K562 (cell line): ENCODE data around the gene AAGAB. TPM values are rescaled to one million over a fixed set of nuclear protein-coding genes. Genes with fewer than 3 reads are reported as not detected.
A peak's percentile ranks its signal among the peaks of the same experiment; 100 is the strongest.

Source experiments
- ATF7 ChIP-seq: fragments of 450-650 bp; IDR thresholded peaks from 2 replicates; pipeline ENCODE4 v1.7.1; 2014; ENCODE audit warnings: mild to moderate bottlenecking, moderate library complexity
- BDP1 ChIP-seq: IDR thresholded peaks from 3 replicates; pipeline ENCODE4 v1.6.1; 2011; ENCODE audit not compliant: insufficient read length, insufficient read depth
- BRF1 ChIP-seq: IDR thresholded peaks from 3 replicates; pipeline ENCODE4 v1.6.1; 2011; ENCODE audit warnings: borderline replicate concordance, mild to moderate bottlenecking; ENCODE audit not compliant: insufficient read length; ENCODE audit errors: extremely low read depth
- CSDE1 ChIP-seq, 2 experiments: fragments of 450-650 bp; IDR thresholded peaks; 2 replicates each; pipeline ENCODE4 v1.6.1; 2016; ENCODE audit warnings: mild to moderate bottlenecking in 1 of 2
- E2F1 ChIP-seq: sonication (generic); formaldehyde crosslinking; IDR thresholded peaks from 2 replicates; pipeline ENCODE4 v1.8.1; 2023; ENCODE audit warnings: mild to moderate bottlenecking, missing genetic modification reagents, moderate library complexity
- ELF1 ChIP-seq: fragments of 200-800 bp; sonication (Bioruptor generic); IDR thresholded peaks from 2 replicates; pipeline ENCODE4 v1.6.1; 2016; ENCODE audit warnings: missing genetic modification characterization, missing compliant biosample characterization
- EZH2 ChIP-seq: IDR thresholded peaks from 2 replicates; pipeline ENCODE4 v1.6.1; 2012; ENCODE audit warnings: low read depth, mild to moderate bottlenecking, inconsistent platforms, low read length, borderline replicate concordance
- FOXJ2 ChIP-seq: fragments of 200-800 bp; sonication (Bioruptor generic); IDR thresholded peaks from 2 replicates; pipeline ENCODE4 v1.6.1; 2016; ENCODE audit warnings: missing genetic modification characterization, missing compliant biosample characterization
- GATA2 ChIP-seq: sonication (generic); formaldehyde crosslinking; IDR thresholded peaks from 2 replicates; pipeline ENCODE4 v1.4.0; 2020; ENCODE audit warnings: mild to moderate bottlenecking, missing genetic modification reagents
- KAT2B ChIP-seq: IDR thresholded peaks from one replicate; pipeline ENCODE4 v1.6.1; 2012; ENCODE audit warnings: low read depth, mild to moderate bottlenecking, control low read depth, inconsistent platforms, low read length, moderate library complexity
- LCOR ChIP-seq: sonication (generic); formaldehyde crosslinking; IDR thresholded peaks from 2 replicates; pipeline ENCODE4 v1.8.0; 2022; ENCODE audit warnings: mild to moderate bottlenecking, missing genetic modification reagents
- MCM5 ChIP-seq: fragments of 450-650 bp; IDR thresholded peaks from 2 replicates; pipeline ENCODE4 v1.6.1; 2016; ENCODE audit warnings: low read depth
- NONO ChIP-seq, 2 experiments: fragments of 200-400 bp in 1 of 2; fragments of 450-650 bp in 1 of 2; formaldehyde crosslinking in 1 of 2; IDR thresholded peaks; 2 replicates each; pipeline ENCODE4 v1.6.1; 2017; ENCODE audit warnings: low read depth in 2 of 2, mild to moderate bottlenecking in 2 of 2, moderate library complexity in 2 of 2, low read length in 1 of 2
- TEAD1 ChIP-seq, 2 experiments: fragments of 450-650 bp in 1 of 2; sonication (generic) in 1 of 2; formaldehyde crosslinking; IDR thresholded peaks; 2 replicates each; pipeline versions ENCODE4 v1.4.0 to v1.8.0; 2020 to 2022; ENCODE audit warnings: mild to moderate bottlenecking in 2 of 2, missing genetic modification reagents in 1 of 2
- TFAP4 ChIP-seq: sonication (generic); formaldehyde crosslinking; IDR thresholded peaks from 2 replicates; pipeline ENCODE4 v1.8.0; 2022; ENCODE audit warnings: missing genetic modification reagents, mild to moderate bottlenecking, moderate library complexity, borderline replicate concordance
- ZNF121 ChIP-seq: sonication (generic); formaldehyde crosslinking; conservative IDR thresholded peaks from 2 replicates; pipeline ENCODE4 v1.8.0; 2022; ENCODE audit warnings: missing genetic modification reagents
- ZNF232 ChIP-seq: sonication (generic); formaldehyde crosslinking; IDR thresholded peaks from 2 replicates; pipeline ENCODE4 v1.8.0; 2022; ENCODE audit warnings: mild to moderate bottlenecking, missing genetic modification reagents
- ZNF431 ChIP-seq: sonication (generic); formaldehyde crosslinking; IDR thresholded peaks from 2 replicates; pipeline ENCODE4 v1.8.0; 2022; ENCODE audit warnings: mild to moderate bottlenecking, missing genetic modification reagents
- ZNF444 ChIP-seq: fragments of 250-450 bp; sonication (Bioruptor Pico); IDR thresholded peaks from 2 replicates; pipeline ENCODE4 v1.4.0; 2020; ENCODE audit warnings: mild to moderate bottlenecking, moderate library complexity
- polyA plus RNA-seq, 8 experiments: library from polyadenylated mRNA; depleted of rRNA in 4 of 8; stranded (reverse) in 5 of 8; unstranded in 3 of 8; fragments of >200 nt; fragmentation: Nextera tagmentation in 2 of 8; fragmentation: Illumina TruSeq in 1 of 8; extraction: Ambion mirVana in 2 of 8; extraction: Trizol in 1 of 8; gene quantifications; 2 replicates each; pipeline versions ENCODE4 v1.2.1 to v1.2.3, GENCODE V29; 2011 to 2014; ENCODE audit warnings: inconsistent platforms in 1 of 8, missing spikeins in 1 of 8
- total RNA-seq, 7 experiments: library from RNA; depleted of rRNA in 6 of 7; stranded (reverse); fragments of >200 nt in 6 of 7; fragmentation: Illumina TruSeq in 2 of 7; extraction: Trizol in 2 of 7; gene quantifications; 2 replicates each; pipeline versions ENCODE4 v1.2.1 to v1.2.3, GENCODE V29; 2011 to 2021; ENCODE audit warnings: low replicate concordance in 1 of 7
- TF ChIP-seq, protein P1 (sequence below): sonication (generic); formaldehyde crosslinking; IDR thresholded peaks from 2 replicates; pipeline ENCODE4 v1.8.0; 2022; ENCODE audit warnings: mild to moderate bottlenecking, missing genetic modification reagents, borderline replicate concordance
- TF ChIP-seq, protein P2 (sequence below): fragments of 250-450 bp; sonication (Bioruptor Pico); IDR thresholded peaks from 2 replicates; pipeline ENCODE4 v1.5.0; 2021; ENCODE audit warnings: mild to moderate bottlenecking, borderline replicate concordance

Gene AAGAB
- total and polyA plus RNA-seq, 9 of the 15 experiments (the other 6 are each of a cell fraction or from before 2014, with no cell fraction given), result 17.8 to 109 (median 58.3) TPM

GRCh38 chr15:67254238-67255175 is at the start of gene AAGAB, which contains the start of gene IQCH (continued):
- TF ChIP-seq ZNF121 (no peak), CSDE1 (IDR thresholded peaks at IDR 0.05) (peak in 1 of 2 experiments; percentile 90; a peak in 2 of 4 replicates), KAT2B (no peak), ELF1 (tag) (peak; percentile 99), BDP1 (no peak), ZNF232 (CRISPR knock-in tag) (no peak; the same call in 1 of the 2 replicates), MCM5 (no peak), TEAD1 (CRISPR knock-in tag; IDR thresholded peaks at IDR 0.05) (peak; percentile 4 to 85; a peak in 1 of 4 replicates), GATA2 (CRISPR knock-in tag) (peak; percentile 94), ZNF444 (CRISPR knock-in tag) (no peak), ATF7 (peak; percentile 100), BRF1 (no peak), LCOR (peak; percentile 74), TFAP4 (CRISPR knock-in tag) (peak; percentile 100), NONO (IDR thresholded peaks at IDR 0.05; ENCODE audit: low read depth in 2 of 2, low read length in 1 of 2) (peak in 1 of 2 experiments; percentile 99; a peak in 2 of 4 replicates), FOXJ2 (tag) (peak; percentile 53), ZNF431 (CRISPR knock-in tag) (peak; percentile 29; the same call in 1 of the 2 replicates), E2F1 (CRISPR knock-in tag) (peak; percentile 56; the same call in 1 of the 2 replicates), EZH2 (no peak)
- TF ChIP-seq, protein P1, sequence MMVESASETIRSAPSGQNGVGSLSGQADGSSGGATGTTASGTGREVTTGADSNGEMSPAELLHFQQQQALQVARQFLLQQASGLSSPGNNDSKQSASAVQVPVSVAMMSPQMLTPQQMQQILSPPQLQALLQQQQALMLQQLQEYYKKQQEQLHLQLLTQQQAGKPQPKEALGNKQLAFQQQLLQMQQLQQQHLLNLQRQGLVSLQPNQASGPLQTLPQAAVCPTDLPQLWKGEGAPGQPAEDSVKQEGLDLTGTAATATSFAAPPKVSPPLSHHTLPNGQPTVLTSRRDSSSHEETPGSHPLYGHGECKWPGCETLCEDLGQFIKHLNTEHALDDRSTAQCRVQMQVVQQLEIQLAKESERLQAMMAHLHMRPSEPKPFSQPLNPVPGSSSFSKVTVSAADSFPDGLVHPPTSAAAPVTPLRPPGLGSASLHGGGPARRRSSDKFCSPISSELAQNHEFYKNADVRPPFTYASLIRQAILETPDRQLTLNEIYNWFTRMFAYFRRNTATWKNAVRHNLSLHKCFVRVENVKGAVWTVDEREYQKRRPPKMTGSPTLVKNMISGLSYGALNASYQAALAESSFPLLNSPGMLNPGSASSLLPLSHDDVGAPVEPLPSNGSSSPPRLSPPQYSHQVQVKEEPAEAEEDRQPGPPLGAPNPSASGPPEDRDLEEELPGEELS (CRISPR knock-in tag), result peak; percentile 65; the same call in 1 of the 2 replicates
- TF ChIP-seq, protein P2, sequence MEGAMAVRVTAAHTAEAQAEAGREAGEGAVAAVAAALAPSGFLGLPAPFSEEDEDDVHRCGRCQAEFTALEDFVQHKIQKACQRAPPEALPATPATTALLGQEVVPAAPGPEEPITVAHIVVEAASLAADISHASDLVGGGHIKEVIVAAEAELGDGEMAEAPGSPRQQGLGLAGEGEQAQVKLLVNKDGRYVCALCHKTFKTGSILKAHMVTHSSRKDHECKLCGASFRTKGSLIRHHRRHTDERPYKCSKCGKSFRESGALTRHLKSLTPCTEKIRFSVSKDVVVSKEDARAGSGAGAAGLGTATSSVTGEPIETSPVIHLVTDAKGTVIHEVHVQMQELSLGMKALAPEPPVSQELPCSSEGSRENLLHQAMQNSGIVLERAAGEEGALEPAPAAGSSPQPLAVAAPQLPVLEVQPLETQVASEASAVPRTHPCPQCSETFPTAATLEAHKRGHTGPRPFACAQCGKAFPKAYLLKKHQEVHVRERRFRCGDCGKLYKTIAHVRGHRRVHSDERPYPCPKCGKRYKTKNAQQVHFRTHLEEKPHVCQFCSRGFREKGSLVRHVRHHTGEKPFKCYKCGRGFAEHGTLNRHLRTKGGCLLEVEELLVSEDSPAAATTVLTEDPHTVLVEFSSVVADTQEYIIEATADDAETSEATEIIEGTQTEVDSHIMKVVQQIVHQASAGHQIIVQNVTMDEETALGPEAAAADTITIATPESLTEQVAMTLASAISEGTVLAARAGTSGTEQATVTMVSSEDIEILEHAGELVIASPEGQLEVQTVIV, result no peak
